Activated CD4-positive, CD25-positive, alpha-beta regulatory T cell treated with anti-CD3 and anti-CD28 coated beads, Interleukin-2, amount 50 U/mL, for 16 hours (primary cell): ENCODE measurements around the gene RBBP4.

Experiments used
- DNase-seq: peaks from one replicate; pipeline ENCODE4 v3.0.0-alpha.2; 2020; ENCODE audit warnings: low read depth, low spot score

The RBBP4 gene

DNA sequence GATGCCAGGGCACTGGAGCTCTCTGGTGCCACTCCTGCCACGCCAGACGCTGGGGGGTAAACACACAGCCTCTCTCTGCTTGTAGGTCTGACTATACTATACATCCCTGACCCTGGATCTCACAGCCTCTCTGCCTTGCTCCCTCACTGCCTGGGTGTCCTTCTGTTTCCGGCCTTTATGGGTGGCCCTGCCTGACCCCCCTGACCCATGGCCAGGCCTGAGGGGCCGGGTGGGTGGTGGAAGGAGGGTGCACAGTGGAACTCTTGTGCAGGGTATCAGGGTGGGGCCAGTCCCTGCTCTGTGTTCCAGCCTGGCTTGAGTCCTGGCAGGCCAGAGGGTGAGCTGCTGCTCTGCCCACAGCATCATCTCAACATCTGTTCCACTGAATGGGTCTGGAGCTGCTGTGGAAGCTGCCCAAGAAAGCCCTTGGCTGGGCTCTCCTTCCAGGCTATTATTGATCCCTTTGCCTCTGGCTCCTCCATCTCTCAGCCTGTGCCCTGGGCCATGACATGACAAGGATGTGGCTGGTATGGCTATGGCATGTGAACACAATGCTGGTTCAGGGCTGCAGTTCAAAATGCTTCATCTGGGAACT is 68.8 kb downstream of the RBBP4 start:
- no peak for DNase-seq

DNA sequence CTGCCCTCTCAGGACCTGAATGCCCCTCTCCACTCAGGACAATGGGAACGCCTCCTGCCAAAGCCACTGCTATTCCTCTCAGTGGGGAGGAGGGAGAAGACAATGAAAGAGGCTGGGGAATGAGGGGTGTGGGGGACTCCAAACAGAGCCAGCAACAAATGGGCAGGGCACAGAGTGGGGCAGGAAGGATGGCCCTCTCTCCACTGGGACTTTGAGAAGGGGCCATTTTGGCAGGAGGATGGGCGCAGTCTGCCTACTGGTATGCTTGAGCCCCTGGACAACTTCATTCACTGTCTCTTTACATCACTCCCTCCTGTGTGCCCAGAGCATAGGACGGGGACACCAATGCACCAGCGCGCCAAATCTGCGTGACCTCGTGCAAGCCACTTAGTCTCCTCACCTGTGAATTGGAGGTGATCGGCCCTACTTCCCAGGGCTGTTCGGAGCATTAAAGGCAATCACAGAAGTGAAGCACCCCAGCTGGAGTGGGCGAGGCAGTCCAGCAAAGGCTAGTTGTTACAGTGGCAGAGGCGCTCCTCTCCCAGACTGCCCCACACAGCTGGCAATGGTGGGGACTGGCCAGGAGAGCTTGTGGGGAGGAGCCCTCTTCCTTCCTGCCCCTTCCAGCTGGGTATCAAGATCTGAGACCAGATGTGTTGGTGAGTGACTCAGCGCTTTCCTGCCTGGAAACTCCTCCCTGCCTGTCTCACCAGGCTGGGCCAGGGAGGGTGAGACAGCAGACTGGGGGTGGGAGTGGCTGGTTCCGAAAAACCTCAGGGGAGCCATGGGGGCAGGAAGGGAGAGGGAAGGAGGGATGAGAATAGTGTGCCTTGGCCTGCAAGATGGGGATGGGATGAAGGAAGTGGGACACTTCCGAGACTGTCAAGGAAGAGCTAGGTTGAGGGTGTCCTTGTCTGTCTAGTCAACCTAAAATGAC is 73.9 kb downstream of the RBBP4 start:
- no peak for DNase-seq

DNA sequence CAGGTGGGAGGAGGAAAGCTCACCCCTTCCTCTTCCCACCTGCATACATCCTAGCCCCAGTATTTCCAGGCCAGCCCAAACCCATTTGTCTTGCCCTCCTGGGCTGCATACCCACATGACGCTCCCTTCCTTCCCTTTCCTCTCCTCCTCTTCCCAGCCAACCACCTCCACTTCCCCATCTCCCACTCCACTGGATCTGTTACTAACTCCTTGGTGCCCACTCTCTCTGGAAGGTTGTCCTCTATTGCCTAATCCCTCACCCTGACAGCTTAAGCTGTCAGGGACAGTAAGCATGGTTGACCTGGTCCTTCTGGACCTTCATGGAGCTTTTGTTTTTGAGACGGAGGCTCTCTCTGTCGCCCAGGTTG is 74.6 kb downstream of the RBBP4 start:
- no peak for DNase-seq

DNA sequence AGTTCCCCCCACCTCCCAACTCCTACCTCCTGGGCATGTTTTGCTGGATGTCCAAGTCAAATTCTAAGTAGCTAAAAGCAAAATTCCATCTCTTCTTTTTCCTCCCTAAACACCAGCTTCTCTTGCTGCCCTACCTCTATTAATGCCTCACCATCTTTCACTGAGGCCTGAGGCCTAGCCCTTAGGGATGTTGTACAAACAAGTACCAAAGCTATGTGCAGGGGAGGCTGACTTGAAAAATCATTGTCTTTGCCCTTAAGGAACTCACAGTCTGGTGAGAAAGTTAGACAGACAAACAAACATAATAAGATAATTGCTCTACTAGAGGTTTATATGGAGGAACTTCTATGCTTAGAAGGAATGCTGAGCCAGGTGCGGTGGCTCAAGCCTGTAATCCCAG is 76.9 kb downstream of the RBBP4 start:
- DNase-seq: no peak

DNA sequence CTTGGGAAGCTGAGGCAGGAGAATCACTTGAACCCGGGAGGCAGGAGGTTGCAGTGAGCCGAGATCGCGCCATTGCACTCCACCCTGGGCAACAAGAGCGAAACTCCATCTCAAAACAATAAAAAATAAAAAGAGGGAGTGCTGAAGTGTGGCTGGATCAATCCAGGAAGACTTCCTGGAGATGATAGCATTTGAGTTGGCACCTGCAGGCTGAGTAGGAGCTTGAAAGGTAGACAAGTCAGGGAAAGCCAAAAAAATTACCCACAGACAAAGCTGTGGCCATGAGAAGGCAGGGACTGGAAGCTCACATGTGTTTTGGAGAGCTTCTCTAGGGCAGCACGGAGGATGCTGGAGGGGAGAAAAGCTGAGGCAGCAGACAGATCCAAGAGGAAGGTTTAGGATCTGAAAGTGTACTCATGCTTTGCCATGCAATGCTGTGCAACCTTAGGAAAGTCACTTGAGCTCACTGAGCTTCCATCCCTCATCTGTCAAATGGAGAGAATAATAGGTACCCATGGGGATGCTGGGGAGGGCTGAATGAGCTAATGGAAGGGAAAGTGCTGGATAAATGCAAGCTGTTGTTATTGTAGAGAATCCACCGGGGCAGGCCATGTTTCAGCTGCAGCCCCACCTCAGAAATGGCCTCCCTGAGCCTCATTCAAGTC is 77.5 kb downstream of the RBBP4 start:
- DNase-seq: no peak

DNA sequence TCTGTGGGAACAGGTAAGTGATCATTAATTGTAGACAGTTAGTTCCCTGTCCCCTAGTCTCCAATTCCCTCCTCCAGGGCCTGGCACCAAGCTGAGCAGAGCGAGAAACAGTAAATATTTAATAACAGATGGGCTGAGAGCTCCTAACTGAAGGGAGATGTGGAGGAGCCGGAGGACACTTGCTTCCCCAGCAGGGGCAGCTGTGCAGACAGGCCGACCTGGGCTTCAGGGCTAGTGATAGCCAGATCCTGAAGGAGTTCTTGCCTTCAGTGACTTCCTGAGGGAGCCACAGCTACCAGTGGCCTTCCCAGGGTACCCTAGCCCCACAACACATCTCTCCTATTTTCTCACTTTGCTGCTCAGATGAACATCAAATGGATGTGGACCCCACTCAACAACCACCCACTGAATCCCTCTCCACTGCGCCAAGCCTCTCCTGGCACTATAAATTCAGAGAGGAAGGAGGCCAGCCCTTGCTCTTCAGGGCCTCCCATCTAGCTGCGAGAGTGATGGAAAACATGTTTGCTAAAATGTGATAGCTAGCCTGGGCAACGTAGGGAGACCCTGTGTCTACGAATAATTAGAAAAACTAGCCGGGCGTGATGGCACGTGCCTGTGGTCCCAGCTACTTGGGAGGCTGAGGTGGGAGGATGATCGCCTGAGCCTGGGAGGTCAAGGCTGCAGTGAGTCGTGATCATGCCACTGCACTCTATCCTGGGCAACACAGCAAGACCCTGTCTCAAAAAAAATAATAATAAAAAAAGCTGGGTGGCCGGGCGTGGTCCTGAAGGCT is 78.4 kb downstream of the RBBP4 start:
- no peak for DNase-seq

DNA sequence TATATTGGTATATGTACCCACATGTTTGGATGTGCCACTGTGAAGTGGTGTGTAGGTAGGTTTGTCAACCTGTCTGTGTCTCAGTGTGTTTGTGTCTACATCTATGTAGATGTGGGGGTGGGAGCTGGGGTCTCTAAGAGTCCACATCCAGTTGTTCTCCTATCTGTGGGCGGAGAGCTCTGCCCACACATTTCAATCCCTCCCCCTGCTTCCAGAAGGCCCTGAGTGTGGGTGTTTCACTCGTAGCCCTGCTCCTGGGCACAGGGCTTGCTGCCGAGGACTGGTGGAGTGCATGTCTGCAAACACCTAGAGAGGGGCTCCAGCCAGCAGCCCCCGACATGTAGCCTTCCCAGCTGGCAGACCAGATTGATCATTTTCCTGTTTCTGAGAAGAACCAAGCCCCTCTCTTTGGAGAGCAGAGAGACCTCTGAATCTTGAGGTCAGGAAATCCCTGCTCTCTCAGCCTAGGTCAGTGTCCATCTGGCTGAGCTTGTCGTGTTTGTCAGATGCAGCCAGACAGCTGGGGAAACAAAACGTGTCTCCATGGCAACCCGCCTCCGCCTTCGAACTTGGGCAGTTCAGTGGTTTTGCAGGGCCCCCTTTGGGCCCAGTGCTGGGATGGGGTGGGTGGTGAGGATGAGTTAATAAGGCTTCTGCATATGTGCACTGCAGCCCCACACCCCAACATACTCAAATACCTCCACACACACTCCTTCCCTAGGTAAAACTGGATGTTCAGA is 82.7 kb downstream of the RBBP4 start:
- DNase-seq: no peak
